Measurements from ENCODE around the gene VEGFB.

VEGFB gene

GRCh38 chr11:64233913-64234586, at the start of gene VEGFB:
VEGFB (plus strand) TSS chr11:64234584; CDS start chr11:64234834, 250 bp downstream.
- DNase-seq = peak; percentile 79

- peak; percentile 74 for DNase-seq
Measured at GRCh38 chr11:64185175-64185692, 49.1 kb upstream of the VEGFB start.

GRCh38 chr11:64185693-64186491, 48.5 kb upstream of the VEGFB start, which contains the start of gene STIP1:
STIP1 (plus strand) TSS chr11:64186171; CDS start chr11:64186262, 91 bp downstream.
- peak; percentile 100 for DNase-seq

- DNase-seq = peak; percentile 40
Measured at GRCh38 chr11:64186492-64187165, 47.8 kb upstream of the VEGFB start.

- no peak for DNase-seq
Measured at GRCh38 chr11:64192434-64192833, 42.0 kb upstream of the VEGFB start.

- no peak for DNase-seq
Measured at GRCh38 chr11:64196626-64197025, 37.8 kb upstream of the VEGFB start.

- DNase-seq = peak; percentile 44
Measured at GRCh38 chr11:64198511-64198910, 35.9 kb upstream of the VEGFB start.

- no peak for DNase-seq
Measured at GRCh38 chr11:64201543-64201942, 32.8 kb upstream of the VEGFB start.

GRCh38 chr11:64202992-64203391, 31.4 kb upstream of the VEGFB start:
- DNase-seq = no peak

GRCh38 chr11:64203421-64204079, 30.8 kb upstream of the VEGFB start:
- DNase-seq = no peak

- no peak for DNase-seq
Measured at GRCh38 chr11:64204080-64204440, 30.3 kb upstream of the VEGFB start.

GRCh38 chr11:64204464-64204989, 29.9 kb upstream of the VEGFB start:
- DNase-seq = peak; percentile 99

GRCh38 chr11:64206457-64207255, 27.7 kb upstream of the VEGFB start, which contains the start of gene FERMT3:
FERMT3 (plus strand) TSS chr11:64206721; CDS start chr11:64207365, 644 bp downstream.
- DNase-seq = peak; percentile 97

- DNase-seq = peak; percentile 95
Measured at GRCh38 chr11:64207256-64208085, 26.9 kb upstream of the VEGFB start.

- DNase-seq = no peak
Measured at GRCh38 chr11:64208086-64208795, 26.1 kb upstream of the VEGFB start.

- DNase-seq = no peak
Measured at GRCh38 chr11:64208796-64209562, 25.4 kb upstream of the VEGFB start.

GRCh38 chr11:64209563-64209843, 24.9 kb upstream of the VEGFB start:
- no peak for DNase-seq

- no peak for DNase-seq
Measured at GRCh38 chr11:64210301-64211020, 23.9 kb upstream of the VEGFB start.
